ENCODE results near the gene TRIM2. TPM values are rescaled to one million over a fixed set of nuclear protein-coding genes. Genes with fewer than 3 reads are reported as not detected.

The TRIM2 gene
- total RNA-seq, 1 experiment from 2014 or later = 131 TPM

DNA sequence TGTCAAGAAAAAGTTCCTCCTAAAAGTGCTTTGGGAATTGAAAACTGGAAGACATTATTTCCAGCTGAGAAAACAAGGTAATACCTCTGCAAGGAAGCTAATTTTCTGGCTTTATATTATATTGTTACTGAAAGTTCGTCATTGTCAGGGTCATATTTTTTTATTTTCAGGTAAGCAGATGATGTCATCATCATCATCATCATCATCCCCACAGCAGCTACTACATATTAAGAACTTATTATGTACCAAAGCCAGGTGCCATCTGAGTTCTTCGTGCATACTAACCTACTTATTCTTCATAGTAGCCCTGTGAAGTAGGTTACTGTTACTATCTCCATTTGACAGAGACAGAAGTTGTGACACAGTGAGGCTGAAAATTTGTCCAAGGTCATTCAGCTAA is 87.3 kb downstream of the TRIM2 start:
- in situ Hi-C loops (cut with HindIII; ENCODE audit: low pct_unique_long_range_greater_than_20kb, low sequenced_read_pairs) = no loop called here
- DNase-seq (ENCODE audit: low read depth, low spot score) = no peak

DNA sequence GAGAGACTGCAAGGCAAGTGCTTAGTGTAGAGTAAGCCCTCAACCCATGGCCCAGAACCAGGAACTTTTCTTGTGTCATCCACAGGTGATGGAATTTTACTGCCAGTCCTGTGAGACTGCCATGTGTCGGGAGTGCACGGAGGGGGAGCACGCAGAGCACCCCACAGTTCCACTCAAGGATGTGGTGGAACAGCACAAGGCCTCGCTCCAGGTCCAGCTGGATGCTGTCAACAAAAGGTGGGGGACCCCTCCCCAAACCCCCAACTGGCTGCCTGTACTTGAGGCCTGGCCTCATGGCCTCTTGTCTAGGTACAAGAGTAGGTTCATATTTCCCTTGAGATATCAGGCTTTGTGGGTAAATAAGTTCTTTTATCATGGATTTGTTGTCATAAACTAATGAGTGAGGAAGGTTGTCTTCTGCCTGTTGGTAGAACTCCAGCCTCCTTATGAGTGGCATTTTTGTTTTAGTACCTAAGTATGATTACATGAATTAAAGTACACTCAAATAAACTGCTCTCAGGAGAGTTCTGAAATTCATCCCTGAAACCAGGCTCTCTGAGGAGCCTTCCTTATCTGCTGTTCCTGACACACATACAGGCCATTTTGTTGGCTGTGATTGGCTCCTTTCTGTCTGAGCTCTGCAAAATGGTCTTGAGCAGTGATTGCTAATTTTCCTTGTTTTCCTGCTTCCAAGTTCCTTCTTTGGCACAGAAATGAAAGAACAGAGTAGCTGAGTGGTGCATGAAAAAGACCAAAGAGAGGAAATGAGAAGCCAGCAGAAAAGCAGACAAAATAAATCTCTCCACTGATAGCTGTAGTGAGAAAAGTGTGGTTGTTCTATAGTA is 88.9 kb downstream of the TRIM2 start:
- in situ Hi-C loops (cut with HindIII; ENCODE audit: low pct_unique_long_range_greater_than_20kb, low sequenced_read_pairs) = no loop called here
- no peak for DNase-seq (ENCODE audit: low read depth, low spot score)

DNA sequence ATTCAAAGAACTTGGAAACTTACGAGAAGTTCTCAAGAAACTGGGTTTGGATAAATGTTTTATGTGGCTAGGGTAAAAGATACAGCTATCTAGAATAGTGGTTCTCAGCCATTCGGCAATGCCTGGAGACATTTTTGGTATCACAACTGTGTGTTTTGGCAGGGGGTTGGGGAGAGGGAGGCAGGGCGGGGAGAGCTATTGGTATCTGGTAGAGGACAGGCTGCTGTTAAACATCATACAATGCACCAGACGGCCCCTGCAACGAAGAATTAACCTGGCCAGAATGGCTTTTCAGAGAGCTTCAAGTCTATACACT is 89.5 kb downstream of the TRIM2 start:
- in situ Hi-C loops (cut with HindIII; ENCODE audit: low pct_unique_long_range_greater_than_20kb, low sequenced_read_pairs) = no loop called here
- DNase-seq (ENCODE audit: low read depth, low spot score) = no peak

DNA sequence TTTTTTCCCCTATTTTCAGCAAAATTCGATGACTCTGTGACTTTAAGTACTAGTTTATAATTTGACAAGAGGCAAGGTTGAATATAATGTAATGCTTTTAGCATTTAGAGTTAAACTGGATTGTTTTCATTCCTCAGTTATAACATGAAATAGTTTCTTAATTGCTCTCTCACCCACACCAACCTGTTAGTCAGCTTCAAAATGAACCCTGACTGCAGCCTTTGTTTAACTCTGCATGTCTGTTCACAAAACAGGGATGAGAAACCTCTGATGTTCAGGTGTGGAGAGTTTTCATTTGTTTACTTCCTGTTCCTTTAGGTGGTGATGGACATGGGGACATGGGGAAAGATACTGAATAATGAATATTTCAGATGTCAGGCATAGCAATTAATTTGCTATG is 90.4 kb downstream of the TRIM2 start:
- no peak for DNase-seq (ENCODE audit: low read depth, low spot score)
- in situ Hi-C loops (cut with HindIII; ENCODE audit: low pct_unique_long_range_greater_than_20kb, low sequenced_read_pairs) = no loop called here

DNA sequence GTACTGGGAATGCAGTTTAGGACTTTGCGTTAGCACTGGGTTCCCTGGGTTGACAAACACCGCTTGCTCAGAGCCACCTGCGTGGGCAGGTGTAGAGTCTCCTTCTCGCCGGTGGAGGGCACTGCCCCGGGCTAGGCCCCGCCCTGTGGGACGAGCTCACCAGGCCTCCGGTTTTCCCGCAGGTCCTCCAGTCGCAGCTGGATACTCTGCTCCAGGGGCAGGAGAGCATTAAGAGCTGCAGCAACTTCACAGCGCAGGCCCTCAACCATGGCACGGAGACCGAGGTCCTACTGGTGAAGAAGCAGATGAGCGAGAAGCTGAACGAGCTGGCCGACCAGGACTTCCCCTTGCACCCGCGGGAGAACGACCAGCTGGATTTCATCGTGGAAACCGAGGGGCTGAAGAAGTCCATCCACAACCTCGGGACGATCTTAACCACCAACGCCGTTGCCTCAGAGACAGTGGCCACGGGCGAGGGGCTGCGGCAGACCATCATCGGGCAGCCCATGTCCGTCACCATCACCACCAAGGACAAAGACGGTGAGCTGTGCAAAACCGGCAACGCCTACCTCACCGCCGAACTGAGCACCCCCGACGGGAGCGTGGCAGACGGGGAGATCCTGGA is 91.0 kb downstream of the TRIM2 start:
- in situ Hi-C loops (cut with HindIII; ENCODE audit: low pct_unique_long_range_greater_than_20kb, low sequenced_read_pairs) = no loop called here
- no peak for DNase-seq (ENCODE audit: low read depth, low spot score)

DNA sequence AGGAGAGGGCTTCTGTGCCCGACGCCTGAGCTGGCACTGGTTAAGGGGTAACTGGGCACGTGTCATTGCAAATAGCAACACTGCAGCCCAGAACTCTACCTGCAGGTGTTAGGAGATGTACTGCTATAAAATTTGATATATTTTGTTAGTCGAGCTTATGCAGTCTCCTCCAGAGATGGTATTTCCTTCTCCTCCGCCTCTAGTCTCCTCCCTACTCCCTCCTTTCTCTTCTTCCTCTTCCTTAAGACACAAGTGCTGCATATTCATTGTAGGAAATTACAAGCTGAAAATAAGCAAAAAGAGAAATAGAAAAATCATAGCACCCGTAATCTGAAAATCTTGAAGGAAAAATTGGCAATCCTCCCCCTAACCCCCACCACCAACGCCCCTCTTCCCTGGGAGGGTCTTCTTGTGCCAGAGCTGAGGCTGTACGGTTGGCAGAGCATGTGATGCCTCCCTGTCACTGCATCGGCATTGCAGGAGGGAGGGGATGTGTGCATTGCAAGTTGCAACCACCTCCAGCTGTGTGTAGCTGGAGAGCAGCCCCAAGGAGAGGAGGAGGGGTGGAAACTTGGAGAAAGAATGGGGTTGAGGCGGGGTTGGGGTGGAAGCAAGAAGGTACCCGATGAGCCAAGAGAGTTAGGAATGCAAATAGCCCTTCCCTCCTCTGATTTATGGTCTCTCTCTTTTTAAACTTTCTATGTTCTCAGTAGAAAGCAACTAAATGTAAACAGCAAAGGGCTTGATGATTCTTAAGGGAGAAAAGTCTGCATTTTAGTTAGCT is 92.0 kb downstream of the TRIM2 start:
- in situ Hi-C loops (cut with HindIII; ENCODE audit: low pct_unique_long_range_greater_than_20kb, low sequenced_read_pairs) = no loop called here
- DNase-seq (ENCODE audit: low read depth, low spot score) = no peak

DNA sequence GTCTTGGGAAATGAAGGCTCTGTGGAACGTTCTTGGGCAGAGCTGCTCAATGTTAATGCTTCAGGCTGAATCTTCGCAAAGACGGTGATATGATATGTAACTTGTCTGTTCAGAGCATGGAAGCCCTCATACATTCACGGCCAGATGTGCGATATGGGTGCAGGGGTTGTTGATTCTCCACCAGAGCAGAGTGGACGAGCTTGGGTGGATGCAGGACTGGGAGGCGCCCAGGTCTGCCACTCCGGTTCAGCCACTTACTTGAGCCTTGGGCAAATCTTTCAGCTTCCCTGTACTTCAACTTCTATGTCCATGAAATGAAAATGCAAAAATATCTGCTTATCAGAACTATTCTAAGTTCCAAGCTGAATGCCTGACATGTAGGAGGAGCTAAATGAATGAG is 92.9 kb downstream of the TRIM2 start:
- no peak for DNase-seq (ENCODE audit: low read depth, low spot score)
- in situ Hi-C loops (cut with HindIII; ENCODE audit: low pct_unique_long_range_greater_than_20kb, low sequenced_read_pairs) = no loop called here

DNA sequence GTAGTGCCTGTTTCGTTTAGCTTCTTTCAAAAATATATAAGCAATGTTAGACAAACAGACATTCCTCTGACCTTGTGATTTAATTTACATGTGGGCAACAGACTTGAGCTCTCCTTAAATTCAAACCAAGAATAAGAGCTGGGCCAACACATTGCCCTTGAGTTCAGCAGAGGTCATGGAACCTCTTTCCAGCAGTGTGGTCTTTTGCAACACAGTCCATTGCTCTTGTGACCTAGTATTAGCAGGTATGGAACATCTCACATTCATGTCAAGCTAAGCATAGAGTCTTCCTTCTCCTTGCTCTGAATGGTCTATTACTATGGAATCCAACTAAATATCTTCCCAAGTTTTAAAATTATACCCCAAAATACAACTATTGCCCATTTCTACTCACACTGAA is 106.5 kb downstream of the TRIM2 start:
- DNase-seq (ENCODE audit: low read depth, low spot score) = no peak
- in situ Hi-C loops (cut with HindIII; ENCODE audit: low pct_unique_long_range_greater_than_20kb, low sequenced_read_pairs) = no loop called here

DNA sequence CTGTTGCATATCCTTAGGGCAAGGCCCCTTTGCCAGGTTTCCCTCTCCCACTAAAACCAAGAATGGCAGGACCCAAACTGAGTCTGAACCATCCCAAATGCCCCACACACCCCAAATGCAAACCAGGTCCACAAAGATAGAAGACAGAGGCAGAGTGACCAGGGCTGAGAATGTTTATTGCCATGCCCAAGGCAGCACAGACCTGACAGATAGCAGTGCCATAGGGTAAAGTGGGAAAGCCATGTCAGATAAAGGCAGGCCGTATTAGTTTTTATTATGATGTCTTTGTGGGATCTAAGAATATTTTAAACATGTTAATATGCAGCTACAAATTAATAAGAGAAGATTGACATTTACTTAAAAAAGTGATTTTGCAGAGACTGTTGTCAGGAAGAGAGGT is 110.7 kb downstream of the TRIM2 start:
- in situ Hi-C loops (cut with HindIII; ENCODE audit: low pct_unique_long_range_greater_than_20kb, low sequenced_read_pairs) = no loop called here
- DNase-seq (ENCODE audit: low read depth, low spot score) = no peak

DNA sequence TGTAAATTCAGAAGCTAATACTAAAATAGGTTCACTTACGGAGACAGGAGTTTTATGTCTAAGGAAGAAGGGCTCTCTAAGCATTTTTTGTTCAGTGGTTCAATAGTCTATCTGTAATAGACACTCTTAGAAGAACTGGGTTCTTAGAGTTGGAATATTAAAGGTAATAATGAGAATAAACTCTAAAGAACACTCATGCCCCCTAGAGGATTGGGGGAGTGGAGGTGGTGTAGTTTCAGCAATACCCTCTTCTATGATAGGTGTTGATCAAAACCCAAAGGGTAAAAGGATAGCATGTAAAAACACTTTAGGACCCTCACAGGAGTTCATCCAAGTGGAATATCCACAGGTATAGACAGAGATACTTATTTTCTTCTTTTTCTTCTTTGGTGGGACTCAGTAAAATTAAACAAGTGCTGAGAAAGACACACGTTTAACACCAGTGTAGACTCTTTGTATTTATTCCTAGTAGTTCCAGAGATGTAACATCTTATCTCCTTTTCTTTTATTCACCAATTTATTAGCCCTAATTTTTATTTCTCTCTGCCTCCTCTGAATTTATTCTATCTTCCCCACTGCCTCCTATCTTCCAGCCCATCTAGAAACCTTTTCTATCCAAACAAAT is 114.6 kb downstream of the TRIM2 start:
- peak; percentile 63 for DNase-seq (ENCODE audit: low read depth, low spot score)
- in situ Hi-C loops (cut with HindIII; ENCODE audit: low pct_unique_long_range_greater_than_20kb, low sequenced_read_pairs) = no loop called here

DNA sequence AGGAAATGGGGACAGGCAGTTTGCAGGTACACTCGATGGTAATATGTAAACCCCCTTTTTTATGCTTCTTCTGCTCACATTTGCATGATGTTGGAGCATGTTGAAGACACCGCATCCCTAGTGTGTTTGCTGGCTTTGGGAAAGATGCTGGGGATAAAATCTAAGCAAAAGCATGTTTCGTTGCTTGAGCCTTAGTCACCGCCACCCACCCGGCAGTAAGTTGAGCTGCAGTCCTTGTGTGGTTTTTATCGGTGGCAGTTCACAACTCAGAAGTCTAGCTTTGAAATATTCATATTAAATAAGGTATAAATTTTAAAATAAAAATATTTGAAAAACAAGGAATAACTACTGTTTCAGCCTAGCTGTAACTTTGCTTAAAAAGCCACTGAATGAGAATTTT is 118.5 kb downstream of the TRIM2 start:
- no peak for DNase-seq (ENCODE audit: low read depth, low spot score)
- in situ Hi-C loops (cut with HindIII; ENCODE audit: low pct_unique_long_range_greater_than_20kb, low sequenced_read_pairs) = no loop called here

DNA sequence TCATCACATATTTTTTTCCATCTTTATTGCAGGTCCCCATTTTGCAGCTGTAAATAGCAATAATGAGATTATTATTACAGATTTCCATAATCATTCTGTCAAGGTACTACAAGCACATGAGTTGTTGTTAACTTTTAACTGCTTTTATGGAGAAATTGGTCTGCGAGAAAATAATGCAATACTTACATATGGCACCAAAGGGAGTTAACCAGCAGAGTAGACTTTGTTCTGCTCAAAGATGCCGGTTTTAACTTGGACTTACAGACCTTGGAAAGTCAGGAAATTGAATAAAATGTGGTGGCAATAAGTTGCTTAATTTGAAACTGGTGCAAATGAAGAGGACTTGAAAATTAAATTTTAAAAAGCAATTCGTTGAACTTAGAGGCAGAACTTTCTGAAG is 119.8 kb downstream of the TRIM2 start:
- in situ Hi-C loops (cut with HindIII; ENCODE audit: low pct_unique_long_range_greater_than_20kb, low sequenced_read_pairs) = no loop called here
- no peak for DNase-seq (ENCODE audit: low read depth, low spot score)

DNA sequence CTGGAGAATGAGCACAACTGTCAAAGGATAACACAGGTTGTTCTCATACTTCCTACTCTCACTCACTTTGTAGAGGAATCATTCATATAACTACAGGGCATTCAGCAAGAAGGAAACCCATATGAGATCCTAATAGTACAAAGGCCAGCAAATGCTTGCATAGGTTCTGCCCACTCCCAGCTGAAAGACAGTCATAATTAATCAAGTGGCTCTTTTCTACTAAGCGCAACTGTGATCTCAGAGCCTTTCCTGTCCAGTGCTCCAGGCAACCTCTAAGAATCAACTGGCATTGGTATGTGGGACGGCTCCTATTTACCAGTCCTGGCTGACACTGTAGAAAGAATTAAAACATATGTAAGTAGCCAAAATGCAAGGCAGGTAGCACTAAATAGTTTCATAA is 121.3 kb downstream of the TRIM2 start:
- DNase-seq (ENCODE audit: low read depth, low spot score) = no peak
- in situ Hi-C loops (cut with HindIII; ENCODE audit: low pct_unique_long_range_greater_than_20kb, low sequenced_read_pairs) = no loop called here

DNA sequence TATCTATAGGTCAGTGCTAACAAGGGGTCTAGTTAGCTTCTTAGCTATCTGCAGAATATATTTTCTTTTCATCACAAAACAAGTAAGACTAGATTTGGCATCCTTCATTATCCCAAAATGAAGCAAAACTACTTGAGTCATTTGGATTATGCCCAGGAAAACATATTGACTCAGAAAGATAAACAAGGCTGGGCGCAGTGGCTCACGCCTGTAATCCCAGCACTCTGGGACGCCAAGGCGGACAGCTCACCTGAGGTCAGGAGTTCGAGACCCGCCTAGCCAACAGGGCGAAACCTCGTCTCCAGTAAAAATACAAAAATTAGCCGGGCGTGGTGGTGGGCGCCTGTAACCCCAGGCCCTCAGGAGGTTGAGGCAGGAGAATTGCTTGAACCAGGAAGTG is 122.3 kb downstream of the TRIM2 start:
- in situ Hi-C loops (cut with HindIII; ENCODE audit: low pct_unique_long_range_greater_than_20kb, low sequenced_read_pairs) = no loop called here
- DNase-seq (ENCODE audit: low read depth, low spot score) = no peak

DNA sequence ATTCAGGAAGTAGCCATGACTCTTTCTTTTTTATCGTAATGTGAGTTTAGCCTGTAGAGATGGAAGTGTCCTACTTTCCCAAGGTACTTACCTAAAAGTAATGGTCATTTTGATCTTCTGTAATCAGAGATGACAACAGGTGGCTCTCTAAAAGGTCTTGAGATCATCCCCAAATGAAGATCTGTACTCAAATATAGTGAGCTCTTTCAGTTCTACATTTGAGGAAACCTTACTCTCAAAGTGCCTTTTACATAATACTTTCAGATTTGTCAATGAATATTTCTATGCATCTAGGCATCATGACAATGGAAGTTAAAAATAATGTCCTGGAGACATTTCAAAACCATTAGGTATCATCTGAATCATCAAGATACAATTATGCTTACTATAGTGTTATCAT is 123.0 kb downstream of the TRIM2 start:
- no peak for DNase-seq (ENCODE audit: low read depth, low spot score)
- in situ Hi-C loops (cut with HindIII; ENCODE audit: low pct_unique_long_range_greater_than_20kb, low sequenced_read_pairs) = no loop called here

DNA sequence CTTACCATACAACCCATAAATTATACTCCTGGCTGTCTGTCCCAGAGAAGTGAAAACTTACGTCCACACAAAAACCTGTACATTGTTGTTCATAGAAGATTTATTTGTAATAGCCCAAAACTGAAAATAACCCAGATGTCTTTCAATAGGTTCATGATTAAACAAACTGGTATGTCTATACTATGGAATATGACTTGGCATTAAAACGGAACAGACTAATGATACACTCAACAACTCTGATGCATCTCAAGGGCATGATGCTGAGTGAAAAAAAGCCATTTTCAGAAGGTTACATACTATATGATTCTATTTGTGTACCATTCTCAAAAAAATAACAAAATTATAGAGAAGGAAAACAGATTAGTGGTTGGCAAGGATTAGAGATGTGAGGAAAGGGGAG is 128.7 kb downstream of the TRIM2 start:
- in situ Hi-C loops (cut with HindIII; ENCODE audit: low pct_unique_long_range_greater_than_20kb, low sequenced_read_pairs) = no loop called here
- DNase-seq (ENCODE audit: low read depth, low spot score) = no peak

DNA sequence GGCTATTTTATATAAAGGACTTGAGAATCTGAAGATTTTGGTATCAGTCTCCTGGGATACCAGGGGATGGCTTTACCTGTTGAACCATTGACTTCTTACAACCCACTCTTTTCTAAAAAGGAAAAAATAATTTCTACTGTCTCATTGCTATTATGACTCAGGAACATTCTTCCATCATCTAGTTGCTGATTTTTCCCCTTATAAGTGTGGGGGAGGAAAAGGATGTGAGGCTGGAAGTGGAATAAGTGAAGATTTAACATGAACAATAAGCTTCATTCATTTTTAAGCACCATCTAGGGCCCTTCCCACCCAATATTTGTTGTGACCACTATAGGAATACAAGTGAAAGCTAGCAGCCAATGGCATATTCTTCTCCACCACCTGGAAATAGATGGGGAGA is 129.6 kb downstream of the TRIM2 start:
- DNase-seq (ENCODE audit: low read depth, low spot score) = no peak
- in situ Hi-C loops (cut with HindIII; ENCODE audit: low pct_unique_long_range_greater_than_20kb, low sequenced_read_pairs) = no loop called here

DNA sequence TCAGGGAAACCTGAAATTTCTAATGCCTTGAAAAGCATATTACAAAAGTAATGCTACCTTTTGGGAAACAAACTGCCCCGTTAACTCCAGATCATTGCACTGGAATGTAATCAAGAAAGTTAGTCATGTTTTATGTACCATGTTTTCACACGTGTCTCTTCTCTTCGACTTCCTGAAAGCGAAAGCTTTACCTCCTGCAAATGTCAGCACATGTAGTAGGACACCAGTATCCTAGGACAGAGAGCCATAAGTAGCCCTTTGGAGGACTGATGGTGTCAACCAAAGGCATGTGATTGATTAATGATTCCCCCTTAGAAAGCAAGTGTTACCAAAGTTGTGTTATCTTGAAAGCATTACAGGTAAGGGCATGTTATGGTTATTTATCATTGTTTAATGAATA is 131.4 kb downstream of the TRIM2 start:
- DNase-seq (ENCODE audit: low read depth, low spot score) = no peak
- in situ Hi-C loops (cut with HindIII; ENCODE audit: low pct_unique_long_range_greater_than_20kb, low sequenced_read_pairs) = no loop called here
